Measurements from ENCODE around the gene KLF7.

GRCh38 chr2:207112785-207113184 is 53.0 kb downstream of the KLF7 start:
- TF ChIP-seq, protein P1, sequence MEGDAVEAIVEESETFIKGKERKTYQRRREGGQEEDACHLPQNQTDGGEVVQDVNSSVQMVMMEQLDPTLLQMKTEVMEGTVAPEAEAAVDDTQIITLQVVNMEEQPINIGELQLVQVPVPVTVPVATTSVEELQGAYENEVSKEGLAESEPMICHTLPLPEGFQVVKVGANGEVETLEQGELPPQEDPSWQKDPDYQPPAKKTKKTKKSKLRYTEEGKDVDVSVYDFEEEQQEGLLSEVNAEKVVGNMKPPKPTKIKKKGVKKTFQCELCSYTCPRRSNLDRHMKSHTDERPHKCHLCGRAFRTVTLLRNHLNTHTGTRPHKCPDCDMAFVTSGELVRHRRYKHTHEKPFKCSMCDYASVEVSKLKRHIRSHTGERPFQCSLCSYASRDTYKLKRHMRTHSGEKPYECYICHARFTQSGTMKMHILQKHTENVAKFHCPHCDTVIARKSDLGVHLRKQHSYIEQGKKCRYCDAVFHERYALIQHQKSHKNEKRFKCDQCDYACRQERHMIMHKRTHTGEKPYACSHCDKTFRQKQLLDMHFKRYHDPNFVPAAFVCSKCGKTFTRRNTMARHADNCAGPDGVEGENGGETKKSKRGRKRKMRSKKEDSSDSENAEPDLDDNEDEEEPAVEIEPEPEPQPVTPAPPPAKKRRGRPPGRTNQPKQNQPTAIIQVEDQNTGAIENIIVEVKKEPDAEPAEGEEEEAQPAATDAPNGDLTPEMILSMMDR (IDR thresholded peaks at IDR 0.05), result no peak
- no peak for TF ChIP-seq POLR2A (IDR thresholded peaks at IDR 0.05)

Measured in right lobe of liver (tissue), 4 donors.